Measurements from ENCODE around the gene RAPSN. TPM values are rescaled to one million over a fixed set of nuclear protein-coding genes. Genes with fewer than 3 reads are reported as not detected.

RAPSN gene
- total RNA-seq, 4 donors from 2014 or later, result 0.49 TPM; not detected in 3

DNA sequence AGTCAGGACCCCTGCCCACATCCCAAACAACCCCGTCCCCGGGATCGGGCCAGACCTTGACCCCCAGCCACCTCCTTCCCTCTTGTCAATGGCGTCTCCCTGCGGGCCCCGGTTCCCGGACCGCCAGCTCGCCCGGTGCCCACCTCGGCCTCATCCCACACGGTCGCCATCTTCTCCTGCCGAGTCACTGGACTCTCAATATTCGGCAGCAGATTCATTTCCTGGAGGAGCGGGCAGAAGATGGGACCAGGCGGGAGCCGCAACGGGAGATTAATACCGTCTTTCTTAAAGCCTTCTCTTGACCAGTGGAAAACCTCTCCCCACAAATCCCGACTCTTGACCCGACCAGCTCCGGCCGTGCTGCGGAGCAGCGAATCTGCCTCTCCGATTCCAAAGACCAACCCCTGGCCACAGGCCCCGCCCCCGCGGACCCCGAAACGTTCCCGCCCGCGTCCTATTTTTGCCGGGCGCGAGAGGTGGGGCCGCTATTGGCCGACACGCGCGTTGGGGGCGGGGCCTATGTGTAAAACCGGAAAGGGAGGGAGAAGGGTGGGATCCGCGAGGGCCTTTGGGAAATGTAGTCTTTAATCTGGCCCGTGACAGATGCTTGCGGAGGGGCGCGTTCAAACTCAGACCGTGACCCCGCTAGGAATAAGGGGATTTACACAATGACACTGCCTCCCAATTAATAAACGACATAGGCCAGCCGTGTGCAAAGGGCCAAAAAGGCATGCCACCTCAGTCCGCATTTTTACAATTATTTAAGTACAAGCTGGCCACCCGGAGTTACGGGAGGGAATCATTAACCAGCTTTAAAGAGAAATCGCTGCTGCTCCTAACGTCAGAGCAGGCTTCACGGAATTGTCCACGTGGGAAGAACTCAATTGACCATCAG lies 22.6 kb downstream of the RAPSN start, which contains the start of gene PSMC3:
PSMC3 (minus strand) TSS at position 378 of the 895 bp plus-strand sequence; CDS start at position 218, 160 bp downstream.
- WGBS, 2 donors, result 1% methylated on average over 56 to 62 of the region's 62 CpGs
- peak in 1 of 2 donors; percentile 3 for TF ChIP-seq POLR2A (IDR thresholded peaks at IDR 0.05)
- TF ChIP-seq, protein P1, sequence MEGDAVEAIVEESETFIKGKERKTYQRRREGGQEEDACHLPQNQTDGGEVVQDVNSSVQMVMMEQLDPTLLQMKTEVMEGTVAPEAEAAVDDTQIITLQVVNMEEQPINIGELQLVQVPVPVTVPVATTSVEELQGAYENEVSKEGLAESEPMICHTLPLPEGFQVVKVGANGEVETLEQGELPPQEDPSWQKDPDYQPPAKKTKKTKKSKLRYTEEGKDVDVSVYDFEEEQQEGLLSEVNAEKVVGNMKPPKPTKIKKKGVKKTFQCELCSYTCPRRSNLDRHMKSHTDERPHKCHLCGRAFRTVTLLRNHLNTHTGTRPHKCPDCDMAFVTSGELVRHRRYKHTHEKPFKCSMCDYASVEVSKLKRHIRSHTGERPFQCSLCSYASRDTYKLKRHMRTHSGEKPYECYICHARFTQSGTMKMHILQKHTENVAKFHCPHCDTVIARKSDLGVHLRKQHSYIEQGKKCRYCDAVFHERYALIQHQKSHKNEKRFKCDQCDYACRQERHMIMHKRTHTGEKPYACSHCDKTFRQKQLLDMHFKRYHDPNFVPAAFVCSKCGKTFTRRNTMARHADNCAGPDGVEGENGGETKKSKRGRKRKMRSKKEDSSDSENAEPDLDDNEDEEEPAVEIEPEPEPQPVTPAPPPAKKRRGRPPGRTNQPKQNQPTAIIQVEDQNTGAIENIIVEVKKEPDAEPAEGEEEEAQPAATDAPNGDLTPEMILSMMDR (IDR thresholded peaks at IDR 0.05), result no peak
- H3K4me3 ChIP-seq (ENCODE audit: low read depth, poor library complexity, severe bottlenecking), result peak within 1 kb of the TSS; percentile 82
- intact Hi-C loops (cut with DNase I; ENCODE audit: low total_unique reads), result no loop called here
- DNase-seq (ENCODE audit: low spot score in 2 of 2), result peak; percentile 97 to 100

DNA sequence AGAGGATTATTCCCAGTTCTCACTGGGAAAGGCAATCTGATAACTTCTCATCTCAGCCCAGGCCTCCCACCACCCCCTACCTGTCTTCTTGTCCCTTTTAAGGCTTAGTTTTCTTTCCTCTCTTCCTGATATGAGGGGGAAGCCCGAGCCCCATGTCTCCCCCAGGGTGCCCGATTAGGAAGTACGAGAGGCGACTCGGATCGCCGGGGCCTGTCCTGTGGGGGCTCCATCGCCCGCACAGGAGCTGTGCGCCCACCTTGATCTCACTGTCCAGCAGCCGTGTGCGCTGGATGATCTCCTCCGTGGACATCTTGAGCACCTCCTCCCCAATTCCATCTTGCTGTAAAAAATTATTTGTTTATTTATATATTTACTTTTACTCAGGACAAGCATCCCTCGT lies 23.3 kb downstream of the RAPSN start:
- intact Hi-C loops (cut with DNase I; ENCODE audit: low total_unique reads), result no loop called here
- 0% methylated on average over 14 of the region's 14 CpGs for WGBS, 2 donors
- TF ChIP-seq POLR2A (IDR thresholded peaks at IDR 0.05), result no peak
- TF ChIP-seq, protein P1 (IDR thresholded peaks at IDR 0.05), result no peak
- H3K4me3 ChIP-seq (ENCODE audit: low read depth, poor library complexity, severe bottlenecking), result peak overlapping the region; percentile 82
- no peak for DNase-seq (ENCODE audit: low spot score in 2 of 2)

DNA sequence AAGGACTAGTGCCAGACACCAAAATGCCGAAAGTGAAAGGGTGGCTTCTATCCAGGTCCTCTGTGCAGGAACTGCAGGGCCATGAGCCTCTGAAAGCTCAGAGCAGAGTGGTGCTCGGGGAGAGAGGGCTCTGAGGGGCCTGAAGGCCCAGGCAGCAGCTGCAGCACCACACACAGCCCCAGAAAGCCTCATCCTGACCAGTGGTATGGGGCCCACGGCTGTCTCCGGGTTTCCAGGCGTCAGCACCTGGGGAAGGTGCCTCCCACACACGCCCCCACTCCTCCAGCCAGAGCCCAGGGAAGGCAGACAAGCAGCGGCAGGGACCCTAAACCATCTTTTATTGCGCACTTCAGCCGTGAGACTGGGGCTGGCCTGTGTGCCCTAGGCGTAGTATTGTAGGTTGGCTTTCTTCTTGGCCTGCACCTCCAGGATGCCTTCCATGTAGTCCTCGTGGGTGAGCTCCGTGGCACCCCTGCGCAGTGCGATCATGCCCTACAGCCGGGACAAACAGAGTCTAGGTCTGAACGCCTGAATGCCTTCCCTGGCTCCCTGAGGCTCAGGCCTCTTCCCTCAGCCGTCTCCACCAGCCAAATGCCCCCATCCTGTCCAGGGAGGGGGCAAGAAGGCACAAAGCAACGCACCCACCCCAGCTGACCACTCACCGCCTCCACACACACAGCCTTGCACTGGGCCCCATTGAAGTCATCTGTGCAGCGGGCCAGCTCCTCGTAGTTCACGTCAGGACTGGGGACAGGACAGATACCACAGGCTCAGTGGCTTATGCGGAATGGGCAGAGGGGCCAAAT lies 30.3 kb downstream of the RAPSN start:
- DNase-seq (ENCODE audit: low spot score in 2 of 2), result no peak
- TF ChIP-seq, protein P1 (IDR thresholded peaks at IDR 0.05), result no peak
- TF ChIP-seq POLR2A (IDR thresholded peaks at IDR 0.05), result no peak
- WGBS, 2 donors, result 55 to 69% methylated on average over 13 to 22 of the region's 23 CpGs
- H3K4me3 ChIP-seq (ENCODE audit: low read depth, poor library complexity, severe bottlenecking), result no peak overlapping the region
- intact Hi-C loops (cut with DNase I; ENCODE audit: low total_unique reads), result no loop called here

DNA sequence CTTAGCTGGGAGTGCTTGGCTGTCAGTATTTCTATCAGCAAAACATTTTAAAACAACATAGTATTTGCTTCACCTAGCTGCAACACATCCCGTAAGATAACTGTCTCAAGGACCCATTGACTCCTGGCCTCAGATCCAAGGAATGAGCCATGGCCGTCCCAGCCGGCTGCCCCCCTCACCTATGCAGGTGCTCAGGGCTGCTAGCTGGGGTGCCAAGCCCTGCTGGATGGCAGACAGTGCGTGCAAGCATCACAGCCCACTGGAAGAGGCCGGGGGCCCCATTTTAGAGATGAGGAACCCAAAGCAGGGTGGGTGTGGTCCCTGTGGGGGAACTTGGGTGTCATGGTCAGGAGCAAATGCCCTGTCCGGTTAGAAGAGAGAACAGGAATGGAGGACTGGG lies 31.2 kb downstream of the RAPSN start:
- TF ChIP-seq, protein P1 (IDR thresholded peaks at IDR 0.05), result no peak
- TF ChIP-seq POLR2A (IDR thresholded peaks at IDR 0.05), result no peak
- no peak for DNase-seq (ENCODE audit: low spot score in 2 of 2)
- intact Hi-C loops (cut with DNase I; ENCODE audit: low total_unique reads), result no loop called here
- WGBS, 2 donors, result 83% methylated on average over 6 of the region's 6 CpGs
- no peak overlapping the region for H3K4me3 ChIP-seq (ENCODE audit: low read depth, poor library complexity, severe bottlenecking)

DNA sequence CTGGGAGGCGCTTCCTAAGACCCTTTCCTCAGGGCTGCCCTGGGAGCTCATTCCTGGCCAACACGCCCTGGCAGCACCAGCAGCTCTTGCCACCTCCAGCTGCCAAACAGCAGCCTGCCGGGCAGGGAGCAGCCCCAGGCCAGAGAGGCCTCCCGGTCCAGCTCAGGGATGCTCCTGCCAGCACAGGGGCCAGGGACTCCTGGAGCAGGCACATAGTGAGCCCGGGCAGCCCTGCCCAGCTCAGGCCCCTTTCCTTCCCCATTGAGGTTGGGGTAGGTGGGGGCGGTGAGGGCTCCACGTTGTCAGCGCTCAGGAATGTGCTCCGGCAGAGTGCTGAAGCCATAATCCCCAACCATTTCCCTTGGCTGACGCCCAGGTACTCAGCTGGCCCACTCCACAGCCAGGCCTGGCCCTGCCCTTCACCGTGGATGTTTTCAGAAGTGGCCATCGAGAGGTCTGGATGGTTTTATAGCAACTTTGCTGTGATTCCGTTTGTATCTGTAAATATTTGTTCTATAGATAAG lies 32.9 kb downstream of the RAPSN start:
- peak; percentile 63 to 94 for DNase-seq (ENCODE audit: low spot score in 2 of 2)
- no peak overlapping the region for H3K4me3 ChIP-seq (ENCODE audit: low read depth, poor library complexity, severe bottlenecking)
- 15 to 17% methylated on average over 9 to 12 of the region's 13 CpGs for WGBS, 2 donors
- TF ChIP-seq POLR2A (IDR thresholded peaks at IDR 0.05), result no peak
- TF ChIP-seq, protein P1 (IDR thresholded peaks at IDR 0.05), result no peak
- intact Hi-C loops (cut with DNase I; ENCODE audit: low total_unique reads), result no loop called here
